Tibial artery (tissue), 4 donors: ENCODE measurements around the gene HNRNPF.
"Not testable (repeated sequence)": the region's sequence is repeated elsewhere in the genome, so short reads cannot be mapped to it uniquely, and the experiment has no call there.

Source experiments
- DNase-seq, 2 donors: peaks; one replicate each; pipeline ENCODE4 v3.0.0-alpha.2; 2019
- H3K27ac ChIP-seq, 2 donors: fragments of 200-600 bp; sonication (generic) in 1 of 2; 1 replicate in 1 of 2; 2 replicates in 1 of 2; pipeline ENCODE4 v1.5.1; 2018 to 2019; ENCODE audit warnings: mild to moderate bottlenecking in 1 of 2
- H3K27me3 ChIP-seq, 2 donors: fragments of 200-600 bp; sonication (generic) in 1 of 2; one replicate each; pipeline versions ENCODE4 v1.5.1 to v1.6.0; 2016 to 2019
- H3K36me3 ChIP-seq, 3 donors: fragments of 200-600 bp; sonication (generic) in 2 of 3; one replicate each; pipeline ENCODE4 v1.5.1; 2016 to 2019; ENCODE audit warnings: mild to moderate bottlenecking in 2 of 3
- H3K4me1 ChIP-seq, 4 donors: fragments of 200-600 bp; sonication (generic) in 2 of 4; 1 replicate in 3 of 4; 2 replicates in 1 of 4; pipeline ENCODE4 v1.5.1; 2016 to 2019
- H3K4me3 ChIP-seq, 2 donors: fragments of 200-600 bp; sonication (generic) in 1 of 2; 1 replicate in 1 of 2; 2 replicates in 1 of 2; pipeline ENCODE4 v1.5.1; 2018 to 2019; ENCODE audit warnings: mild to moderate bottlenecking in 2 of 2
- H3K9me3 ChIP-seq, 3 donors: fragments of 200-600 bp; sonication (generic) in 1 of 3; one replicate each; pipeline ENCODE4 v1.5.1; 2016 to 2019
- CTCF ChIP-seq, 2 experiments: fragments of 200-600 bp in 1 of 2; fragments of 450-650 bp in 1 of 2; IDR thresholded peaks; one replicate each; pipeline ENCODE4 v1.5.1; 2017 to 2019; ENCODE audit warnings: antibody characterized with exemption in 2 of 2, mild to moderate bottlenecking in 1 of 2, moderate library complexity in 1 of 2
- intact Hi-C: fragments of 100-400 bp; cut with DNase I; formaldehyde crosslinking; loops from one replicate; pipeline ENCODE4 v1.15.0; 2023; ENCODE audit warnings: low total_unique reads

The HNRNPF gene

GRCh38 chr10:43340101-43340500, 68.9 kb downstream of the HNRNPF start:
- DNase-seq: no peak
- Histone ChIP-seq H3K4me3 (no peak overlapping the region), H3K27me3 (peaks cover 0 to 24% of the 10 kb centered on the region in 2 donors), H3K27ac (no peak overlapping the region), H3K4me1 (peaks cover 0 to 8% (median 0%) of the 10 kb centered on the region in 4 donors), H3K36me3 (no peaks in the 10 kb centered on the region), H3K9me3 (no peaks in the 10 kb centered on the region)
- intact Hi-C loops: no loop called here
- no peak for TF ChIP-seq CTCF (IDR thresholded peaks at IDR 0.05)

DNA sequence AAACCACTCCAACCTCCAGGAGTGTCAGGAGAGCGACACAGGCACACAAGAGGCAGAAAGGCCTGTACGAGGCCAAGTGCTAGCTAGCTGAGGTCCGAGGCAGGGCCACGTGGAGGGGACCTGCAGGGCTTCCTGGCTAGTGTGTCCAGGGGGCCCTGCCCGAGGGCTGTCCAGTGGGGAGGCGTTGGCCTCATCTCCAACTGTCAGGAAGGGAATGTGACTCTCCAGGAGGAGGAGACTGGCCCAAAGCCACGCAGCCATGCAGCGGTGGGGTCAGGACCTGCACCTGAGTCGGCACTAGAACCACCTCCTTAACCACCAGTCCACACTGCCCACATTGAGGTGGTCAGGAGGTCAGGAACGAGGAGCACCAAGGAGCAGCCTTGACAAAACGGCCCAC, 69.8 kb downstream of the HNRNPF start:
- no peaks in the 10 kb centered on the region for H3K9me3 ChIP-seq

GRCh38 chr10:43338117-43338516, 70.9 kb downstream of the HNRNPF start:
- no peak overlapping the region for H3K27ac ChIP-seq
- intact Hi-C loops: no loop called here
- no peak for TF ChIP-seq CTCF (IDR thresholded peaks at IDR 0.05)
- peaks cover 0 to 8% (median 0%) of the 10 kb centered on the region in 4 donors for H3K4me1 ChIP-seq
- no peaks in the 10 kb centered on the region for H3K9me3 ChIP-seq
- no peak for DNase-seq
- H3K36me3 ChIP-seq: no peaks in the 10 kb centered on the region
- peaks cover 0 to 29% of the 10 kb centered on the region in 2 donors for H3K27me3 ChIP-seq
- no peak overlapping the region for H3K4me3 ChIP-seq

More for the DNA sequence above, 69.8 kb downstream of the HNRNPF start:
- H3K4me3 ChIP-seq: no peak overlapping the region
- H3K27ac ChIP-seq: no peak overlapping the region
- H3K27me3 ChIP-seq: peaks cover 0 to 26% of the 10 kb centered on the region in 2 donors
- DNase-seq: no peak
- peaks cover 0 to 8% (median 0%) of the 10 kb centered on the region in 4 donors for H3K4me1 ChIP-seq
- no peak for TF ChIP-seq CTCF (IDR thresholded peaks at IDR 0.05)
- intact Hi-C loops: no loop called here
- H3K36me3 ChIP-seq: no peaks in the 10 kb centered on the region

DNA sequence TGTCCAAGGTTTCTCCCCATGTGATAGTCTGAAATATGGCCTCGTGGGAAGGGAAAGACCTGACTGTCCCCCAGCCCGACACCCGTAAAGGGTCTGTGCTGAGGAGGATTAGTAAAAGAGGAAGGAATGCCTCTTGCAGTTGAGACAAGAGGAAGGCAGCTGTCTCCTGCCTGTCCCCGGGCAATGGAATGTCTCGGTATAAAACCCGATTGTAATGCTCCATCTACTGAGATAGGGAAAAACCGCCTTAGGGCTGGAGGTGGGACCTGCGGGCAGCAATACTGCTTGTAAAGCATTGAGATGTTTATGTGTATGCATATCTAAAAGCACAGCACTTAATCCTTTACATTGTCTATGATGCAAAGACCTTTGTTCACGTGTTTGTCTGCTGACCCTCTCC, 71.5 kb downstream of the HNRNPF start:
- H3K4me3 ChIP-seq, H3K36me3 ChIP-seq, H3K9me3 ChIP-seq, H3K27ac ChIP-seq, intact Hi-C loops, H3K4me1 ChIP-seq, DNase-seq: not testable (repeated sequence)
- peaks cover 0 to 23% of the 10 kb centered on the region in 2 donors for H3K27me3 ChIP-seq

DNA sequence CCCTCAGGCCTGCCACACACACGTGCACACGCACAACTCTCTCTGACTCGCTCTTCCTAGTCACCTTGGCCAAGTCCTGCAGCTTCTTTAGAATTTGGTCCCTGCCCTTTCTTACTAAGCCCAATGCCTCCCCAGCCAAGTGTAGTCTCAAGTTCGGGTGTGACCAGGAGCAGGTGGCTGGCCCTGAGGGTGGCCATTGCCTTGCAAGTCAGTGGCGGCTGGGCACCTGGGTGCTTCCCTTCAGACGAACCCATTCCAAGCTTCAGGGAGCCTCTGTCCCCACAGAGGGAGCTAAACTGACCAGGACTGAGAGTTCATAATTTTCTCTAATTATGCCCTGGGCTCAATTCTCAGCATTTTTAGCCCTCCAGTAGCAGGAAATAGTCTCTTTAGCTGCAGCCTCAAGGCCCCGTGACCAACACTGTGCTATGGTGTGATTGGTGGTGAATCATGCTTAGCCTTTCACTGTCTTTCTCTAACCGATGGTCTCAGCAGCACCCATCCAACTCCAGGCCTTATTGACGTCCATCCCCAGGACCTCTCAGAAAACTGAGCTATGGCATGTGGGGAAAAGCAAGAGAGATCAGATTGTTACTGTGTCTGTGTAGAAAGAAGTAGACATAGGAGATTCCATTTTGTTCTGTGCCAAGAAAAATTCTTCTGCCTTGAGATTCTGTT, 72.2 kb downstream of the HNRNPF start:
- no peak for TF ChIP-seq CTCF (IDR thresholded peaks at IDR 0.05)

GRCh38 chr10:43336061-43336460, 72.9 kb downstream of the HNRNPF start:
- Histone ChIP-seq H3K27me3 (peaks cover 0 to 18% of the 10 kb centered on the region in 2 donors), H3K9me3 (no peaks in the 10 kb centered on the region), H3K4me1 (peaks cover 0 to 6% (median 0%) of the 10 kb centered on the region in 4 donors), H3K36me3 (no peaks in the 10 kb centered on the region), H3K27ac (no peak overlapping the region), H3K4me3 (no peak overlapping the region)
- intact Hi-C loops: no loop called here
- no peak for DNase-seq
- TF ChIP-seq CTCF (IDR thresholded peaks at IDR 0.05): no peak

More for the DNA sequence above, 72.2 kb downstream of the HNRNPF start:
- Histone ChIP-seq H3K4me3 (no peak overlapping the region), H3K9me3 (no peaks in the 10 kb centered on the region), H3K36me3 (no peaks in the 10 kb centered on the region), H3K4me1 (peaks cover 0 to 8% (median 0%) of the 10 kb centered on the region in 4 donors), H3K27me3 (peaks cover 0 to 18% of the 10 kb centered on the region in 2 donors), H3K27ac (no peak overlapping the region)
- intact Hi-C loops: no loop called here
- no peak for DNase-seq
